MM.1S (cell line): ENCODE measurements around the gene PAPOLG.
A peak's percentile ranks its signal among the peaks of the same experiment; 100 is the strongest.

Experiments
- DNase-seq: peaks from one replicate; pipeline ENCODE4 v3.0.0-alpha.2; 2015
- H2AFZ ChIP-seq: fragments of 300-600 bp; sonication (generic); 2 replicates; pipeline ENCODE4 v1.6.0; 2016; ENCODE audit warnings: antibody characterized with exemption, low read length
- H3F3A ChIP-seq: fragments of 300-600 bp; sonication (generic); 2 replicates; pipeline ENCODE4 v1.6.1; 2016; ENCODE audit warnings: mild to moderate bottlenecking, antibody characterized with exemption, low read length, moderate library complexity, mixed read lengths; ENCODE audit not compliant: insufficient read depth
- H3K27ac ChIP-seq: fragments of 300-600 bp; sonication (generic); 2 replicates; pipeline ENCODE4 v1.5.1; 2016; ENCODE audit warnings: mild to moderate bottlenecking, low read length
- H3K27me3 ChIP-seq: fragments of 300-600 bp; sonication (generic); replicated peaks from 2 replicates; pipeline ENCODE4 v1.6.0; 2016; ENCODE audit warnings: low read length; ENCODE audit not compliant: insufficient read depth
- H3K36me3 ChIP-seq: fragments of 300-600 bp; sonication (generic); replicated peaks from 2 replicates; pipeline ENCODE4 v1.6.1; 2016; ENCODE audit warnings: mild to moderate bottlenecking, low read length, mixed read lengths; ENCODE audit not compliant: insufficient read depth
- H3K4me1 ChIP-seq: fragments of 300-600 bp; sonication (generic); 2 replicates; pipeline ENCODE4 v1.6.1; 2016; ENCODE audit warnings: low read length, mixed read lengths
- H3K4me2 ChIP-seq: fragments of 300-600 bp; sonication (generic); 2 replicates; pipeline ENCODE4 v1.6.0; 2016; ENCODE audit warnings: low read depth, low read length
- H3K4me3 ChIP-seq: fragments of 300-600 bp; sonication (generic); 2 replicates; pipeline ENCODE4 v1.5.1; 2016; ENCODE audit warnings: low read length, mixed read lengths
- H3K79me2 ChIP-seq: fragments of 300-600 bp; sonication (generic); 2 replicates; pipeline ENCODE4 v1.6.1; 2016; ENCODE audit warnings: mixed run types, low read length, mixed read lengths
- H3K9ac ChIP-seq: fragments of 300-600 bp; sonication (generic); 2 replicates; pipeline ENCODE4 v1.6.1; 2016; ENCODE audit warnings: low read length, mixed read lengths
- H3K9me2 ChIP-seq: fragments of 300-600 bp; sonication (generic); replicated peaks from 2 replicates; pipeline ENCODE4 v1.6.1; 2016; ENCODE audit warnings: mild to moderate bottlenecking, low read length, mixed read lengths; ENCODE audit not compliant: insufficient read depth
- H3K9me3 ChIP-seq: fragments of 300-600 bp; sonication (generic); replicated peaks from 2 replicates; pipeline ENCODE4 v1.6.1; 2016; ENCODE audit warnings: mild to moderate bottlenecking, low read length, mixed read lengths; ENCODE audit not compliant: insufficient read depth
- H4K20me1 ChIP-seq: fragments of 300-600 bp; sonication (generic); 2 replicates; pipeline ENCODE4 v1.6.1; 2016; ENCODE audit warnings: mild to moderate bottlenecking, low read length, moderate library complexity, mixed read lengths; ENCODE audit not compliant: insufficient read depth
- CTCF ChIP-seq: fragments of 300-600 bp; sonication (generic); IDR thresholded peaks from 2 replicates; pipeline ENCODE4 v1.5.1; 2016; ENCODE audit warnings: antibody characterized with exemption, low read length, mixed read lengths
- EZH2 ChIP-seq: fragments of 300-600 bp; sonication (generic); optimal IDR thresholded peaks from 2 replicates; pipeline ENCODE3; 2017; ENCODE audit warnings: low read depth, mild to moderate bottlenecking, antibody characterized with exemption, low read length, mixed read lengths
- EZH2phosphoT487 ChIP-seq: fragments of 300-600 bp; sonication (generic); IDR thresholded peaks from 2 replicates; pipeline ENCODE4 v1.6.1; 2018; ENCODE audit warnings: antibody characterized with exemption, low read length

PAPOLG gene

GRCh38 chr2:60793169-60793568 lies 37.1 kb downstream of the PAPOLG start:
- no peaks in the 10 kb centered on the region; the same call in 1 of the 2 replicates for H3K36me3 ChIP-seq
- TF ChIP-seq EZH2 (no peak), EZH2phosphoT487 (no peak), CTCF (no peak)

GRCh38 chr2:60794271-60794863 lies 38.3 kb downstream of the PAPOLG start:
- no peak overlapping the region for H3K9ac ChIP-seq
- H3K9me3 ChIP-seq = no peaks in the 10 kb centered on the region
- H3F3A ChIP-seq = no peaks in the 10 kb centered on the region
- no peaks in the 10 kb centered on the region for H3K27me3 ChIP-seq
- H3K4me2 ChIP-seq = no peak overlapping the region
- no peaks in the 10 kb centered on the region for H3K79me2 ChIP-seq
- DNase-seq = peak; percentile 30
- no peak overlapping the region for H3K27ac ChIP-seq
- H3K36me3 ChIP-seq = peaks cover 7% of the 10 kb centered on the region; the same call in 1 of the 2 replicates
- no peak overlapping the region for H2AFZ ChIP-seq
- H3K4me3 ChIP-seq = no peak overlapping the region
- H4K20me1 ChIP-seq = no peaks in the 10 kb centered on the region
- no peaks in the 10 kb centered on the region for H3K4me1 ChIP-seq
- TF ChIP-seq CTCF = peak; percentile 63
- TF ChIP-seq EZH2 = no peak
- no peak for TF ChIP-seq EZH2phosphoT487
- no peaks in the 10 kb centered on the region for H3K9me2 ChIP-seq

More at GRCh38 chr2:60793169-60793568, 37.1 kb downstream of the PAPOLG start:
- Histone ChIP-seq H3K27ac (no peak overlapping the region), H3K4me2 (no peak overlapping the region), H3K9me2 (no peaks in the 10 kb centered on the region), H3K9me3 (no peaks in the 10 kb centered on the region), H3K27me3 (no peaks in the 10 kb centered on the region), H2AFZ (no peak overlapping the region), H3F3A (no peaks in the 10 kb centered on the region), H3K79me2 (no peaks in the 10 kb centered on the region), H4K20me1 (no peaks in the 10 kb centered on the region), H3K4me3 (no peak overlapping the region), H3K4me1 (no peaks in the 10 kb centered on the region), H3K9ac (no peak overlapping the region)
- no peak for DNase-seq

GRCh38 chr2:60796573-60797509 lies 40.8 kb downstream of the PAPOLG start:
- H3K9me2 ChIP-seq = no peaks in the 10 kb centered on the region
- H3F3A ChIP-seq = no peaks in the 10 kb centered on the region
- H2AFZ ChIP-seq = no peak overlapping the region
- no peaks in the 10 kb centered on the region for H3K27me3 ChIP-seq
- H3K79me2 ChIP-seq = no peaks in the 10 kb centered on the region
- H3K4me3 ChIP-seq = no peak overlapping the region
- no peak overlapping the region for H3K4me2 ChIP-seq
- H4K20me1 ChIP-seq = no peaks in the 10 kb centered on the region
- peaks cover 7% of the 10 kb centered on the region; the same call in 1 of the 2 replicates for H3K36me3 ChIP-seq
- DNase-seq = no peak
- H3K27ac ChIP-seq = no peak overlapping the region
- H3K9me3 ChIP-seq = no peaks in the 10 kb centered on the region
- H3K4me1 ChIP-seq = no peaks in the 10 kb centered on the region
- TF ChIP-seq EZH2 (no peak), CTCF (no peak), EZH2phosphoT487 (no peak)
- H3K9ac ChIP-seq = no peak overlapping the region
